BE2C (cell line): ENCODE data around the gene C1GALT1.
"Not testable (repeated sequence)": the region's sequence is repeated elsewhere in the genome, so short reads cannot be mapped to it uniquely, and the experiment has no call there.

ENCODE experiments used
- DNase-seq: peaks from one replicate; pipeline ENCODE4 v3.0.0-alpha.2; 2020
- H3K27me3 ChIP-seq: fragments of 250-450 bp; sonication (Bioruptor Pico); 2 replicates; pipeline ENCODE4 v1.5.1; 2020; ENCODE audit warnings: mild to moderate bottlenecking
- H3K36me3 ChIP-seq: fragments of 250-450 bp; sonication (Bioruptor Pico); 2 replicates; pipeline ENCODE4 v1.5.1; 2020; ENCODE audit warnings: mild to moderate bottlenecking
- H3K4me1 ChIP-seq: fragments of 250-450 bp; sonication (Bioruptor Pico); 2 replicates; pipeline ENCODE4 v1.5.1; 2020
- H3K4me3 ChIP-seq: 2 replicates; pipeline ENCODE4 v1.5.1; 2011; ENCODE audit warnings: low read depth, low read length
- H3K9me3 ChIP-seq: fragments of 250-450 bp; sonication (Bioruptor Pico); 2 replicates; pipeline ENCODE4 v1.5.1; 2020
- CTCF ChIP-seq: IDR thresholded peaks from 2 replicates; pipeline ENCODE4 v1.5.1; 2012; ENCODE audit warnings: mild to moderate bottlenecking, low read depth, low read length

Gene C1GALT1

GRCh38 chr7:7200255-7200654 is 17.9 kb downstream of the C1GALT1 start:
- not testable (repeated sequence) for H3K27me3 ChIP-seq, H3K36me3 ChIP-seq, H3K4me1 ChIP-seq, H3K4me3 ChIP-seq, H3K9me3 ChIP-seq, DNase-seq

- DNase-seq, result peak; percentile 22
These were observed 19.4 kb downstream of the C1GALT1 start for GRCh38 chr7:7201578-7202374.

GRCh38 chr7:7202375-7202720 is 20.0 kb downstream of the C1GALT1 start:
- H3K4me3 ChIP-seq, result no peak overlapping the region
- H3K36me3 ChIP-seq, result no peaks in the 10 kb centered on the region
- no peak for DNase-seq
- no peaks in the 10 kb centered on the region for H3K4me1 ChIP-seq
- H3K9me3 ChIP-seq, result no peaks in the 10 kb centered on the region; the same call in 1 of the 2 replicates
- H3K27me3 ChIP-seq, result no peaks in the 10 kb centered on the region
- no peak for TF ChIP-seq CTCF

More at GRCh38 chr7:7201578-7202374, 19.4 kb downstream of the C1GALT1 start:
- H3K4me3 ChIP-seq, result no peak overlapping the region
- H3K27me3 ChIP-seq, result no peaks in the 10 kb centered on the region
- H3K4me1 ChIP-seq, result no peaks in the 10 kb centered on the region
- no peaks in the 10 kb centered on the region; the same call in 1 of the 2 replicates for H3K9me3 ChIP-seq
- no peaks in the 10 kb centered on the region for H3K36me3 ChIP-seq
- no peak for TF ChIP-seq CTCF

GRCh38 chr7:7203813-7204575 is 21.6 kb downstream of the C1GALT1 start:
- no peaks in the 10 kb centered on the region for H3K9me3 ChIP-seq
- no peaks in the 10 kb centered on the region for H3K27me3 ChIP-seq
- TF ChIP-seq CTCF, result no peak
- DNase-seq, result no peak
- H3K36me3 ChIP-seq, result no peaks in the 10 kb centered on the region
- H3K4me1 ChIP-seq, result no peaks in the 10 kb centered on the region
- H3K4me3 ChIP-seq, result no peak overlapping the region

- no peak for TF ChIP-seq CTCF
- no peaks in the 10 kb centered on the region for H3K4me1 ChIP-seq
- no peaks in the 10 kb centered on the region for H3K36me3 ChIP-seq
- DNase-seq, result no peak
- no peaks in the 10 kb centered on the region for H3K9me3 ChIP-seq
- H3K27me3 ChIP-seq, result no peaks in the 10 kb centered on the region
- H3K4me3 ChIP-seq, result no peak overlapping the region
These were observed 25.5 kb downstream of the C1GALT1 start for GRCh38 chr7:7207876-7208275.

- no peaks in the 10 kb centered on the region for H3K4me1 ChIP-seq
- TF ChIP-seq CTCF, result no peak
- no peaks in the 10 kb centered on the region for H3K27me3 ChIP-seq
- H3K4me3 ChIP-seq, result no peak overlapping the region
- no peaks in the 10 kb centered on the region for H3K36me3 ChIP-seq
- no peak for DNase-seq
- H3K9me3 ChIP-seq, result no peaks in the 10 kb centered on the region
These were observed 26.2 kb downstream of the C1GALT1 start for GRCh38 chr7:7208520-7208919.
